Hematopoietic multipotent progenitor cell treated with erythropoietin and hydrocortisone succinate and interleukin-3 and kit ligand, for 8 days (in vitro differentiated cells): Measurements from ENCODE around the gene DUSP8.
"Not testable (repeated sequence)": the region's sequence is repeated elsewhere in the genome, so short reads cannot be mapped to it uniquely, and the experiment has no call there.

Source experiments
- DNase-seq: peaks from one replicate; pipeline ENCODE4 v3.0.0-alpha.2; 2015

The DUSP8 gene

DNA sequence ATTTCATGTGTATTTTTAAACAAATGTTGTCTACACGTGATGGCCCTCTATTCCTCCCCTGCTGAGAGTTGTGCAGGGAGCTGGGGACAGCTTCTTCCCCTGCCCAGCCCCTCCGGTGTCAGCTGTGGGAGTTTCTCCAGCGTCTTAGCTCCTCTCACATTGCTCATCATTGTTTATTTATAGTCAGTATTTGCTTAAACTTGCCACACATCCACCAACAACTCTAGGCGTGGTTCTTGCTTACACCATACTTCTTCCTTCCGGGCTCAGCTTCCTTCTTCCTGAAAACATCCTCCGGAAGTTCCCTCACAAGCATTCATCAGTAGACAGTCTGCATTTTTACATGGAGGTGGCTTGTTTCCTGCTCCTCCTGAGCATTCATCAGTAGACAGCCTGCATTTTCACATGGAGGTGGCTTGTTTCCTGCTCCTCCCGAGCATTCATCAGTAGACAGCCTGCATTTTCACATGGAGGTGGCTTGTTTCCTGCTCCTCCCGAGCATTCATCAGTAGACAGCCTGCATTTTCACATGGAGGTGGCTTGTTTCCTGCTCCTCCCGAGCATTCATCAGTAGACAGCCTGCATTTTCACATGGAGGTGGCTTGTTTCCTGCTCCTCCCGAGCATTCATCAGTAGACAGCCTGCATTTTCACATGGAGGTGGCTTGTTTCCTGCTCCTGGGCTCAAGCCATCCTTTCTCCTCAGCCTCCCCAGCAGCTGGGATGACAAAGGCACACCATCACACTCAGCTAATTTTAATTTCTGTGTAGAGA is 17.3 kb upstream of the DUSP8 start:
- DNase-seq, result not testable (repeated sequence)

DNA sequence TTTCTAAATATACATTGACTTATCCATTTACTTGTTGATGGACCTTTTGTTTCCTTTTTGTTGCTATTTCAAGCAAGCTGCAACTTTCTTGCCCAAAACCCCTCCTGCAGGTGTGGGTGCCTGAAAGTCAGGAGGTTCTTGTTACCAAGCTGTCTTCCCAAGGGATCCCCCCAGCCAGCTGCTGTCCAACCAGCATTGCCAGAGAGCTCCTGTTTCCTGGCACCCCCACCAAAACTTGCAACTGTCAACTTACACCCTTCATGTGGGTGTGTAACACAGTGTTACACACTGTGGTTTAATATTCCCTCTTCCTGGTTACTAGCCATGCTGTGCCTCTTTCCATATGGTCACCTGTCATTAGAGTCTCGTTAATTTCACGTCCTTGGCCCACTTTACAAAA is 14.6 kb upstream of the DUSP8 start:
- no peak for DNase-seq

DNA sequence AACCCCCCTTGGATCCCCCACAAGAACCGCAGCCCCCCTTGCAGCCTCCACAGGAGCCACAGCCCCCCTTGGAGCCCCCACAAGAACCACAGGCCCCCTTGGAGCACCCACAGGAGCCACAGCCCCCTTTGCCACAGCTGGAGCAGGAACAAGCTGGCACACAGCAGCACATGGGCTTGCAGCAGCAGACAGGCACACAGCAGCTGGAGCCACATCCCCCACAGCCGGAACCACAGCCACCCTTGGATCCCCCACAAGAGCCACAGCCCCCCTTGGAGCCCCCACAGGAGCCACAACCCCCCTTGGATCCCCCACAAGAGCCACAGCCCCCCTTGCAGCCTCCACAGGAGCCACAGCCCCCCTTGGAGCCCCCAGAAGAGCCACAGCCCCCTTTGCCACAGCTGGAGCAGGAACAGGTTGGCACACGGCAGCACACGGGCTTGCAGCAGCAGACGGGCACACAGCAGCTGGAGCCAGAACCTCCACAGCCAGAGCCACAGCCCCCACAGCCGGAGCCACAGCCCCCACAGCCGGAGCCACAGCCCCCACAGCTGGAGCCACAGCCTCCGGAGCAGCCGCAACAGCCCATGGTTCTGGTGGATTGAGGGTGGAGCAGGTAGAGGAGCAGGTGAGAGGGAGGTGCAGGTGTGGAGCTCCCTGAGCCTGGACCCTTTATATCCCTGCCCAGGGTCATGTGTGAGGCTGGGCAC is 12.7 kb upstream of the DUSP8 start, which contains the start of gene KRTAP5-1:
TSS of gene KRTAP5-1 (minus strand) at position 623 of the 710 bp plus-strand sequence. CDS start at position 589, 34 bp downstream.
- DNase-seq, result not testable (repeated sequence)

DNA sequence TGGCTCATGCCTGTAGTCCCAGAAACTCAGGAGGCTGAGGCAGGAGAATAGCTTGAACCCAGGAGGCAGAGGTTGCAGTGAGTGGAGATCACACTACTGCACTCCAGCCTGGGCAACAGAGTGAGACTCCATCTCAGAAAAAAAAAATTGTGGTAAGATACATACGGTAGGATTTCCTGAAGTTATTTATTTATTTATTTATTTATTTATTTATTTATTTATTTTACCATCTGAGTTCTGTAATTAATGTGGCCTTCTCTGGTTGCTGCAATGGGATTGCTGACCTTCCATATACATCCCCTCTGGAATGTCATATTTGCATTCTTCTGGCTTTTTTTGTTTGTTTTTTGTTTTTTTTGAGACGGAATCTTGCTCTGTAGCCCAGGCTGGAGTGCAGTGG is 10.8 kb upstream of the DUSP8 start:
- DNase-seq, result not testable (repeated sequence)

DNA sequence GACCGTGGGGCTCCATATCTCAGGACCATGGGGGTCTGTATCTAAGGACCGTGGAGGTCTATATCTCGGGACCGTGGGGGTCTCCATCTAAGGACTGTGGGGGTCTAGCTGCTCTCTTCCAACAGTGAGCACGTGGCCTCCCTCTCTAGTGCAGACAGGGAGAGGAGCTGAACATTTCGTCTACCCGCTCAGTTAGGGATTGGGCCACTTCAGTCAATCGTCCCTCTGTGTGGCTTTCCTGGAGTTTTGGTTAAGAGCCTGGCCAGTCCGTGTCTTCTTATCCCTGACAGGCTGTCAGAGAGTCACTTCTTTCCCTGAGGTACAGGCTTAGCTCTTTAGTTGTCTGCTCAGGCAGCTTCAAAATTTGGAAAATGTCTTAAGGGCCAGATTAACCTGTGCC is 9.9 kb upstream of the DUSP8 start:
- no peak for DNase-seq

DNA sequence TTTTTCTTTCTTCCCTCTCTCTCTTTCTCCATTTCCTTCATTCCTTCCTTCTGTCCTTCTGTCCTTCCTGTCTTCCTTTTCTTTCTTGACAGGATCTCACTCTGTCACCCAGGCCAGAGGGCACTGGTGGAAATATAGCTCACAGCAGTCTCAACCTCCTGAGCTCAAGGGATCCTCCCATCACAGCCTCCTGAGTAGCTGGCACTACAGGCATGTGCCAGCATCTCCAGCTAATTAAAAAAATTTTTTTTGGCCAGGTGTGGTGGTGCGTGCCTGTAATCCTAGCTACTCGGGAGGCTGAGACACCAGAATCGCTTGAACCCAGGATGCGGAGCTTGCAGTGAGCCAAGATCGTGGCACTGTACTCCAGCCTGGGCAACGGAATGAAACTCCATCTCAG is 4.8 kb upstream of the DUSP8 start:
- no peak for DNase-seq

DNA sequence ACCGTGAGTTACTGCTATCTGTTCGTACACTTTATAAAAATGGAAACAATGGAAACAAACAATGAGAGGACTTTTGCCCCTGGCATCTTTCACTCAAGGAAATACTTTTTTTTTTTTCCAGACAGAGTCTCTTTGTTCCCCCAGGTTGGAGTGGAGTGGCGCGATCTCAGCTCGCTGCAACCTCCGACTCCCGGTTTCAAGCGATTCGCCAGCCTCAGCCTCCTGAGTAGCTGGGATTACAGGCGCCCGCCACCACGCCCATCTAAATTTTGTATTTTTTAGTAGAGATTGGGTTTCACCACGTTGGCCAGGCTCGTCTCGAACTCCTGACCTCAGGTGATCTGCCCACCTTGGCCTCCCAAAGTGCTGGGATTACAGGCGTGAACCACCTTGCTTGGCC is 3.7 kb upstream of the DUSP8 start:
- DNase-seq, result not testable (repeated sequence)

DNA sequence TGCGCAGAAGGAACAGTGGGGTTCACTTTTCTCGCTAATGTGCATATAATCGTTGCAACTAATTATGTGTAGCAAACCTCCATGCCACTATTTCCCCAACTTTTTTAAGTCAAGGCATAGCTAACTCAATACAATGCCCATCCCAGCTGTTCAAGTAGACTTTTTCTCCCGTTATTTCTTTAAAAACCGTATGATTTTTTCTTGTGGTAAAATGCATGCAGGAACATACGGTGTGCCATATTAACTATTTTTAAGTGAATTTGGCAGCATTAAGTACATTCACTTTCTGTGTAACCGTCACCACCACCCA is 2.8 kb upstream of the DUSP8 start:
- no peak for DNase-seq

DNA sequence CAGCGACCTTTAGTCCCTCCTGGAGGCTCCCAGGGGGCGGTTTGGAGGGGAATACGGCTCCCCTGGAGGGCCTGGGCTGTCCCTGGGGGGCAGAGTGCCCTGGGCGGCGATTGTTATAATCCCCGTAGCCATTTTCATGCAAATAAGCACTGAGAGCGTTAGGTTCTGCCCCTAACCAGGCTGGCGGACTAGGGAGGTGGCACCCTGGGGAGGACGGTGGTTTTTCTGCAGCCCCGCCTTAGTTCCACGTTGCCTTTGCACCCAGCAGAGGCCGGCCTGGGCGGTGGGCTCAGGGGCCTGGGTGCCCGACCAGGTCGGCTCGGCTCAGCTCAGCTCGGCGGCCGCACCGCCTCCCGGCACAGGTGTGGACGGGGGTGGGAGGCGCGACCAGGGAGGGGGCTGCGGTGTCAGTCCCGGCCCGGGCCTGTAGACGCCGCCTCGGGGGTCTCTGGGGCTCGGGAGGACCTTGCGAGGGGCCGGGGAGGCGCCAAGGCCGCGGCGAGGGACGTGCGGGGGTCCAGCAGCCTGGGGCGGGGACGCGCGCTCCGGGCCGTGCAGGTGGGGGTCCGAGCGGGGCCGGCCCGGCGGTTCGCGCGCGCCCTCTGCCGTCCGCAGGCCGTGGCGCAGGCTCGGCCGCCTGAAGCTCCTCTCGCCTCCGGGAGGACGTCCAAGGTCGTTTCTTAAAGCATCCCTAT is 2.3 kb upstream of the DUSP8 start:
- peak; percentile 33 for DNase-seq

DNA sequence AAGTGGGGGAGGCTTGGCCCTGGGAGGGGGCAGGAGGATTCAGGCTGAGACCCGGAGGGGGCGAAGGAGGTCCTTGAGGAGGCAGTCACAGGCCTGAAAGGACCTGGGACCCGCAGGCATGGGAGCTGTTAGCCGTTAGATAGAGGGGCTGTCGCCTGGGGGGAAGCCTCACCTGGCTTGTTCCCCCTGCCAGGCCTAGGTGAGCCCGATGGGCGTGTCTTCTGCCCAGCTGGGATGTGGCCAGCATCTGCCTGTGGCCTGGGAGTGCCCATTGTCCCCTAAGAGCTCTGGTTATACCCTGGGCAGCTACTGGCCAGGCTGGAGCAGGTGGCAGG is 1.8 kb upstream of the DUSP8 start:
- DNase-seq, result no peak

DNA sequence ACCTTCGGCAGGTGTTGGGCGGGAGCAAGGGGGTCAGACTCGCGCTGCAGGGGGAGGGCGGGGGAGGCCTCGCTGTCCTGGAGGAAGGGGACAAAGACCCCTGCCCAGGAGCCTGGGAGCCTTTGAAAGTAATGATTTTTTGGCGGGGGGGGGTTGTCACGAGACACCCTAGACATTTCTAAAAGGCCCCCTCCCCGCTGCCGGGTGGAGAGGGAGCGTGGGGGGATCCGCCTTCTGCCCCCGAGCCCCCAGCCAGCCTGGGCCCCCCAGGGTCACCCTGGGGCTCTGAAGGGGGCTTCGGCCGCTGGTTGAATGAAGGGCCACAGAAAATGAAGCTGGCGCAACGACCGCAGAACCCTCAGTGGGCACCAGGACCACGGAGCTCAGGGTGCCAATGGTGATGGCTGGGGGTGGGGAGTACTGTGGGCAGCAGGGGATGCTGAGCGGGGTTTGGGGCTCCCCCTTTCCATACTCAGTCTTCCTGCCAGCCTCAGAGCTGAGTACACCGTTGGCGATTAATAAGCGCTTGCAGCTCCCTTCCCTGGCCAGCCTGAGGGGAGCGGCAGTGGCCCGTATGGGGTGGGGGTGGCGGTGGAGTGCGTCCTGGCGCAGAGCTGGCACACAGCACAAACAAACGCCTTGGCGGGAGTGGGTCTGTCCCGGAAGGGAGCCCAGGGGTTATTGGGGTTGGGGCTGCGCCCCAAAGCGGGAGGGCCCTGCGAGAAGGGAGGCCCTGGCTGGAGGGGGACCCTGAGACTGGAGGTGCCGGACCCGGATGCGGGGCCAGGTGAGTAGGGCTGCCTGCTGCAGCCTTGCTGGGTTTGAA is 1.2 kb upstream of the DUSP8 start:
- no peak for DNase-seq

DNA sequence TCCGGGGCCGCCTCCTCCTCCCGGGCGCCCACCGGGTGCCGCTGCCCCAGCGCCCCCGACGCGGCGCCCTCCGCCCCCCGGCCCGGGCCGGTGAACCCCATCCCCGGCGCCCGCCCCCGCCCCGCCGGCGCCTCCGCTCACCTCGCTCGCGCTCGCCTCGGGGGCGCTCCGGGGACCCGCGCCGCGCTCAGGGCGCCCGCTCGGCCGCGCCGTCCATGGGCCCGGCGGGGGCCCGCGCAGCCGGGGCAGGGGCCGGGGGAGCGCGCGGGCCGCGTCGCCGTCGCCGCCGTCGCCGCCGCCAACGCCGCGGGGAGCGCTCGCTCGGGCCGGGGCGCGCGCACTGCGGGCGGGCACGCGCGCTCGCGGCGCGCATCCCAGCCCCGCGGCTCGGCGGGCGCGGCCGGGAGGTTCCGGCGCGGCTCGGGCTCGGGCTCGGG is 293 bp downstream of the DUSP8 start:
- no peak for DNase-seq

DNA sequence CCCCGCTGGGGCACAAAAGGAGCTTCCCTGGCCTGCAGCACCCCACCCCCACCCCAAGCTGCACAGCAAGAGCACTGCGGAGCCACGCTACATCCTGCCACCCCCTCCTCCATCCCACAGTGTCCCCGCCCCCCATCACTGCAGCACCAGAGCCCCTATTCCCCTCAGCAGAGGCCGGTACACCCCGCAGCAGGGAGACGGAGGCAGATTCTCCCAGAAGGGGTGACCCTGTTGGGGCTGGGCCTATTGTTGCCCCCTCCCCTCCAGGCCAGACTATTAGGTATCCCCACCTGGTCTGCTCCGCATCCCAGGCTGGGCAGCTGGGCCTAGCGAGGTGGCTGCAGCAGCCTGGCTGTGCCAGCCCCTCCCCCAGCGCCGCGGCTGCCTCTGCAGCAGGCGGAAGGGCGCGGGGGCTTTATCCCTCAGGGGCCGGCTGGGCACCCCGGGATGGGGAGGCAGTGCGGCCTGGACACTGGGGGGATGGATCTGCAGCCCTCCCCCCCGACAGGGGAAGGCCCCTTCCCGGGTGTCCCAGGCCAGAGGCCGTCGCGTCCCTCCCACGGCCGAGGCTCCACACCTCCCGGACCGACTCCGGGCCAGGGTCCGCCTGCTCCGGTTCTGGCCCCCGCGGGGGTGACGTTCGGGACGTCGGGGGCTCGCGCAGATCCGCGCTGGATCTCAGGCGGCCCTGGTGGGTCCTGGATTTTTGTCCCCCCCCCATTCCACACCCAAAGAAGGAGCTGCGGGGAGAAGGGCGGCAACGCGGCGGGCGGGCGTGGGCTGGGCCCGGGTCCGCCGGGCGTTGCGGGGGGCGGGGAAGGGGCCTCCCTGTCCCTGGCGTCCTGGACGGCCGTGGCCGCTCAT is 943 bp downstream of the DUSP8 start:
- no peak for DNase-seq

DNA sequence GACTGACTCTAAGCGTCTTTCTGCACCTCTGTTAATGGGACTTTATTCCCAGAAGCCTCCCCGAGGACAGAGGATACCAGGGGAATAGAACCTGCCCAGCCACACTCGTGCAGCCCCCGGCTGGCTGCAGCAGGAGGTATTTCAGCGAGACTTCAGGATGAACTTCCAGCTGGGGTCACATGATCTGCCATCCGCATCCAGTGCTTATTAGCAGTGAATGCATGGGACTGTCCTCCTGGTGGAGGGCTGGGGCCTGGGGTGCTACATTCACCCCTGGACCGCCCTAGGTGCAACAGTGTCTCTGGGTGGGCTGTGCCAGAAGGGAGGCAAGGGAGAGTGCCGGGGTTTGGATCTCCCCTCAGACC is 1.6 kb downstream of the DUSP8 start:
- DNase-seq, result no peak

DNA sequence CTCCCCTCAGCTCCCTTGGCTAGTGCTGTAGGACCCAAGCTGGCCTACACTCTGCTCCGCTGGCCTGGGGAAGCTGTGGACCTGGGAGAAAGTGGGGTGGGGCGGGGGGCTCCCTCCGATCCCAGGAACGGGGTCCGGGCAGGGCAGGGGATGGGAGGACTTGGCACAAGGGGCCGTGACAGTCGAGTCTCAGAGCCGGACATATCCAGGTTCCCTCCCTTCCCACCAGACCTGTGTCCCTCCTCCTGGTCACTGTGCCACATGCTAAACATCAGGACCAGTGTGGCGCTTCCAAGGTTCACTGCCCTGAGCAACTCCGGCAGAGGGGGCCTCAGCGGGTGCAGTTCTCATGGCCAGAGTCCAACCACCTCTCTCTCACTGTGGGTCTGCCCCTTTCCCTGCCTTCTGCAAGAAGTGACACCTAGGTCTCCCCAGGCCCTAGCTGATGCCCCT is 2.0 kb downstream of the DUSP8 start:
- no peak for DNase-seq

DNA sequence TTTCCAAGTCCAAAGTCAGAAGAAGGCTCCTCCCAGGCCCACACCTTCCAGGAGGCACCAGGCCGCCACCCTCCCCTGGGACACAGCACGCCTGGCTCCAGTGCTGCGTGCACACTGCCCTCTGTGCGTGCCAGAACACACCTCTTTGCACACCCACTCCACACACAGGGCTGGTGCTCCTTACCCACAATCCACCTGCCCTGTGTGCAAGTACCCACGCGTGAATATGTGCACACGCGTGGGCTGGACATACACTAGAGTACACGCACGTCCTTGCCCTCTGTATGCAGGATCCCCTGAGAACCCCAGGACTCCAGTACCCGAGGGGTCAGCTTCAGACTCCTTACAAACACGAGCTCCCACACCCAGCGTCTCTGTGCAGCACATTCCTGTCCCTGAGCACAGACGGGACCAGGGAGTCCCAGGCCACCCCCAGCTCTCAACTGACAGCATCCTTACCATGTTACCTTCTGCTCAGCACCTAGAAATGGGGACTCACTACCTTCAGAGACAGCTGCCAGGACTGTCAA is 2.8 kb downstream of the DUSP8 start:
- DNase-seq, result no peak

DNA sequence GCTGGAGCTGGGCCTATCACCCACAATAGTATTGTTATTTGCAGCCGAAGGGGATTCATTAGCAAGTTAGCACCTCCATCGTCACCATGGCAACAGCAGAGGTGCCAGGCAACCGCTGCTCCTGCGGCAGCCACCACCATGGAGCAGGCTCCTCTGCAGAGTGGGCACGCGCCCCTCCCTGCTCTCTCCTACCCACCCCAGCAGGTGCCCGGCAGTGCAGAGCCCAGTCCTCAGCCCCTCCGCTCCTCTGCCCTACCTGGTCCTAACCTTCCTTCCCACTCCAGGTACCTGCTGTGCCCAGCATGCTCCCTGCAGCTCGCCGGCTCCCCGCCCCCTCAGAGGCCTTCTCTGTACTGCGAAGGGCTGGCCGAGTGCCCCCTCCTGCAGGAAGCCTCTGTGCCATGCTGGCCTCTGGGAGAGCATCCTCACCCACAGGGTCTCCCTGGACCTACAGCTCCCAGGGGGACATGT is 3.6 kb downstream of the DUSP8 start:
- DNase-seq, result peak; percentile 17

DNA sequence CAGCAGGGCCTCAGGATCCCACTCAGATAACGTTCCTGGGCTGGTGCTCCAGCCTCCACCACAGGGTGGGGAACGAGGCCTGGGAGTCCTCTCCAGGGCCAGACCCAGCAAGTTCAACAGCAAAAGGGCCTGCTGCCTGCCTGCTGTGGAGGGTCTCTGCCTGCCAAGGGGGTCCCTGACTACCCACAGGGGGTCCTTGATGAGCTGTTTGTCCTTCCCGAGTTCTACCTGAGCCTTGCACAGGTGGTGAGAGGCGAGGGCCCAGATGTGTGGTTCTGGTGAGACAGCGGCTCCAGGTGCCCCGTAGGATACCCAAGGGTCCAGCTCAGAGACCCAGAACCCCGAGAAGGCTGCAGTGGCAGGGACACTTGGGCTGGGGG is 4.4 kb downstream of the DUSP8 start:
- no peak for DNase-seq

DNA sequence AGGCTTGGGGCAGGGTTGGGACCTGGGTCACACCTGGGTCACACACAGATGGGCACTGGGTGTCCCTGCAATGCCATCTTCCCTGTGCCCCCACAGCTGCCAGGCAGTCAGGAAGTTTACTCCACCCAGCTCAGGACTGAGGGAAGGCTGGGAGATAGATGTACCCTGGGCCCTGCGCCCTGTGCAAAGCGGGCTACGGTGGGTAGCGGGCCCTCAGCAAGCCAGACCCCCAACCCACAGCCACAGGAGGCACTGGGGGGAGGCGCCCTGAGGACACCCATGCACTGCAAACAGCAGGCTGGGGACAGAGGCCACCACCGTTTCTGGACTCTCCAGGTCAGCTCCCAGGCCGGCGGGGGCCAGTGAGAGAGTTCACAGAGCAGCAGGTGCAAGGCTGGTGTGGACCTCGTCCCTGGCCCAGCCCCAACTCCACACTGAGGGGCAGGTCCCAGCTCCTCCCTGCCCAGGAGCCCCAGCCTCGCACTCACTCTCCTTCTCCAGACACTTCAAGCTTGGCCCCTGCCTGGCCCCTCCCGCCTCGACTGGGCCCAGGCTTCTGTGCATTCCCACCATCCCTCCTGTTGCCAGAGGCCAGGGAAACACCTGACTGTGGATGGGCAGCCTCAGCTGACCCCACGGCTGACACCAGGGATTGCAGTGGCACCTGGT is 4.9 kb downstream of the DUSP8 start:
- DNase-seq, result no peak

DNA sequence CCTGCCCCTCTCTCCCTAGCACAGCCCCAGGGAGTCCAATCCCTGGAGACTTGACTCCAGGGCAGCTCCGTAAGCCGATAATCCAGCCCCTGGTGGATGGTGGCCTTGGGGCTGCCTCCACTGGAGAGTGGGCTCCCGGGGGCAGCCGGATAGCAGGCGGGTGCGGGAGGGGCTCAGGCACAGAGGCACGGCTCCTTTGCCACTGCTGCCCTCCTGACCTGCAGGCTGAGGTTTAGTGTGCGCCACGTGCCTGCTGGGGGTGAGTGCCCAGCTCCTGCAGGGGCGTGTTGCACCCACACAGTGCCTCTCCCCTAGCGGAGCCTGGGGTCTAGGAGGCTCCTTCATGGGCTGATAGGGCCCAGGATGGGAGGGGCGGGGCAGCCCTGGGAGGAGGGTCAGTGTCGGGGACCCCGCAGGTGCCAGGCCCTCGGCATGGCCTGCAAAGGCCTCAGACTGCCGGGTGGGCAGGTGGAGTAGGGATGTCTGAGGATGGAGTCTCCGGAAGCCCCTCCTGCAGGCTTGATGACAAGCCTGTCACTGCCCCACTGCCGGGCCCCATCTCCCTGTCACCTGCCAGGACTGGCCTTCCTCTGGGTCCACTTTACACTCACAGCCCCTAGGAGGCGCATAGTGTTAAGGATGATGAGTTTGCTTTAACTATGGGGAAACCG is 5.6 kb downstream of the DUSP8 start:
- DNase-seq, result no peak

DNA sequence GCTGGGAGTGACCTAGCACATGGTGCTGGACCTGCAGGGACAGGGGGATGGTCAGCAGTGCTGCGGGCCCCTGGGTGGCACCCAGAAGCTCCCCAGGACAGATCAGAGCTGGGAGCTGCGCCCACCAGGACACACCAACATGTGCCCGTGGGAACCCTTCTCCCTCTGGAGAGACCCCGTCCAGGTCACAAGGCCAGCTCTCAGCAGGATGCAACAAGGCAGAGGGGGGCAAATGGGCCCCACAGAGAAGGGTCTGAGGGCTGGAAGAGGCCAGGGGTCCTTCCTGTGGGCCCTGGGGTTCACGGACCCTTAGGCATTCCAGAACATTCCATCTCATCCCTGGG is 6.2 kb downstream of the DUSP8 start:
- DNase-seq, result no peak
